Nephron (organoid): ENCODE measurements around the gene USP20.

Source experiments
- H3K27ac Mint-ChIP-seq, 3 experiments: 2 replicates each; pipeline ENCODE4 v1.8.0; 2020; ENCODE audit warnings: mixed read lengths in 3 of 3, mild to moderate bottlenecking in 2 of 3, moderate library complexity in 1 of 3
- H3K27me3 Mint-ChIP-seq: 2 replicates; pipeline ENCODE4 v1.8.0; 2021; ENCODE audit warnings: low read depth, mild to moderate bottlenecking, moderate library complexity, mixed read lengths
- H3K36me3 Mint-ChIP-seq: 2 replicates; pipeline ENCODE4 v1.8.0; 2020; ENCODE audit warnings: low read depth, mixed read lengths
- H3K4me1 Mint-ChIP-seq: 2 replicates; pipeline ENCODE4 v1.8.0; 2020; ENCODE audit warnings: mixed read lengths
- H3K4me3 Mint-ChIP-seq, 3 experiments: 2 replicates each; pipeline ENCODE4 v1.8.0; 2020; ENCODE audit warnings: mild to moderate bottlenecking in 3 of 3, mixed read lengths in 3 of 3, moderate library complexity in 2 of 3
- H3K9me3 Mint-ChIP-seq: 2 replicates; pipeline ENCODE4 v1.8.0; 2020; ENCODE audit warnings: mixed read lengths
- TF ChIP-seq, protein P1 (sequence below), 3 experiments: fragments of 200-600 bp; sonication (generic); IDR thresholded peaks; one replicate each; pipeline ENCODE4 v1.5.0; 2021; ENCODE audit warnings: antibody characterized with exemption in 3 of 3; ENCODE audit not compliant: unreplicated experiment in 3 of 3

Gene USP20

DNA sequence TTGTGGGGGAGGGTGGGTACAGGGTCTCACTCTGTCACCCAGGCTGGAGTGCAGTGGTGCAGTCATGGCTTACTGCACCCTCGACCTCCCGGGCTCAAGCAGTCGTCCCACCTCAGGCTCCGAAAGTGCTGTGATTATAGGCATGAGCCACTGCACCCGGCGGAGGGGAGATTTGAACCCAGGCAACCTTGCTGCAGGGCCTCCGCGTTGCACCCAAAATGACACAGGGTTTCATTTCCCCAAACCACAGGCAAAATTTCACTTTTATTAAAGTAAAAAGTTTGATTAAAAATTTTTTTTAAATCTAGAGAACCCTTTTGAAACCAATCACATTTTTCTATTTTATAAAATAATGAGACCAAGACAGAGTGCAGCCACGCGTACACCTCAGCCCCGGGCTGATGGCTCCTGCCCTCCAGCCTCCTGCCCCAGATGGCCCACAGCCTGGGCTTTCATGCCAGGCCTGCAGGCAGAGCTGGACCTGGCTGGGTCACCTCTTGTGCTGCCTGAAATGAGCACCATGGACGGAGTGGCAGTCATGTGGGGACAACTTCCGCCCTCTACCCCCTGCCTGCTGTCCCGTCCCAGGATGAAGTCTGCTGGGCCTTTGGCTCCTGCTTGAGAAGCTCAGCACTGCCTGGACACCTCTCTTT is 30.5 kb downstream of the USP20 start:
- peaks cover 5% of the 10 kb centered on the region for H3K27me3 Mint-ChIP-seq
- no peak overlapping the region for H3K27ac Mint-ChIP-seq
- TF ChIP-seq, protein P1, sequence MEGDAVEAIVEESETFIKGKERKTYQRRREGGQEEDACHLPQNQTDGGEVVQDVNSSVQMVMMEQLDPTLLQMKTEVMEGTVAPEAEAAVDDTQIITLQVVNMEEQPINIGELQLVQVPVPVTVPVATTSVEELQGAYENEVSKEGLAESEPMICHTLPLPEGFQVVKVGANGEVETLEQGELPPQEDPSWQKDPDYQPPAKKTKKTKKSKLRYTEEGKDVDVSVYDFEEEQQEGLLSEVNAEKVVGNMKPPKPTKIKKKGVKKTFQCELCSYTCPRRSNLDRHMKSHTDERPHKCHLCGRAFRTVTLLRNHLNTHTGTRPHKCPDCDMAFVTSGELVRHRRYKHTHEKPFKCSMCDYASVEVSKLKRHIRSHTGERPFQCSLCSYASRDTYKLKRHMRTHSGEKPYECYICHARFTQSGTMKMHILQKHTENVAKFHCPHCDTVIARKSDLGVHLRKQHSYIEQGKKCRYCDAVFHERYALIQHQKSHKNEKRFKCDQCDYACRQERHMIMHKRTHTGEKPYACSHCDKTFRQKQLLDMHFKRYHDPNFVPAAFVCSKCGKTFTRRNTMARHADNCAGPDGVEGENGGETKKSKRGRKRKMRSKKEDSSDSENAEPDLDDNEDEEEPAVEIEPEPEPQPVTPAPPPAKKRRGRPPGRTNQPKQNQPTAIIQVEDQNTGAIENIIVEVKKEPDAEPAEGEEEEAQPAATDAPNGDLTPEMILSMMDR (IDR thresholded peaks at IDR 0.05; ENCODE audit: unreplicated experiment in 3 of 3) = no peak
- peaks cover 36% of the 10 kb centered on the region for H3K36me3 Mint-ChIP-seq
- H3K9me3 Mint-ChIP-seq = no peaks in the 10 kb centered on the region
- no peaks in the 10 kb centered on the region for H3K4me1 Mint-ChIP-seq
- H3K4me3 Mint-ChIP-seq = no peak overlapping the region

DNA sequence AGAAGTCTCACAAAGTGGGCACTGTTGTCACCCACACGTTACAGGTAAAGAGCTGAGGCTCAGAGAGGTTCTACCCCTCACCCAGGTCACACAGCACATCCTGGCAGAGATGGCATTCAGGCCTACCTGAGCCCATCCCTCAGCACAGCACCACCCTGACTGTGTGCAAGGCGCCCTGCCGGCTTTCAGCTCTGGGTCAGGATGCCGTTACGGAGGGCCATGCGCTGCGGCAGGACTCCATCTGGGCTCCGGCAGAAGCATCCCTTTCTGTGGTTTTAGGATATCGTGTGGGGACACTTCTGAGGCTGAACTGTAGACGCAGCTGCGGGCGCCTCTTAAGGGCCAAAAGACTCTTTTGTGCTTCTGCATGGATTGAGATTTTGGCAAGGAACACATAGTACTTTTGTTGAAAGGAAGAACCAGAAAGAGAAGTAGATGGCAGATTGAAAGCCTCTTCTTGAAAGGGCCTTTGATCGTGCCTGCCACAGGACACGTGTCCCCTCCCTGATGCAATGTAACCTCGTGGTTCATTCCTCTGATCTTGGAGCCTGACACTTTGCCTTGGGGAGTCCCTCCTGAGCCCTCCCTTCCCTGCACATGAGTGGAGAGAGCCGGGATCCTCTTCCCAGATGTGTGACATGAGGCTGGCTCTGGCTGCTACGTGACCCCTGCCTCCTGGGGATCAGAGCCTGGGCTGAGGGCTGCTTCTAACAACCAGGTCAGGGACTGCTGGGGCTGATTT is 31.3 kb downstream of the USP20 start:
- Mint-ChIP-seq H3K9me3 (no peaks in the 10 kb centered on the region), H3K4me1 (no peaks in the 10 kb centered on the region), H3K27me3 (peaks cover 5% of the 10 kb centered on the region), H3K36me3 (peaks cover 35% of the 10 kb centered on the region), H3K4me3 (no peak overlapping the region), H3K27ac (no peak overlapping the region)
- TF ChIP-seq, protein P1 (IDR thresholded peaks at IDR 0.05; ENCODE audit: unreplicated experiment in 3 of 3) = no peak

DNA sequence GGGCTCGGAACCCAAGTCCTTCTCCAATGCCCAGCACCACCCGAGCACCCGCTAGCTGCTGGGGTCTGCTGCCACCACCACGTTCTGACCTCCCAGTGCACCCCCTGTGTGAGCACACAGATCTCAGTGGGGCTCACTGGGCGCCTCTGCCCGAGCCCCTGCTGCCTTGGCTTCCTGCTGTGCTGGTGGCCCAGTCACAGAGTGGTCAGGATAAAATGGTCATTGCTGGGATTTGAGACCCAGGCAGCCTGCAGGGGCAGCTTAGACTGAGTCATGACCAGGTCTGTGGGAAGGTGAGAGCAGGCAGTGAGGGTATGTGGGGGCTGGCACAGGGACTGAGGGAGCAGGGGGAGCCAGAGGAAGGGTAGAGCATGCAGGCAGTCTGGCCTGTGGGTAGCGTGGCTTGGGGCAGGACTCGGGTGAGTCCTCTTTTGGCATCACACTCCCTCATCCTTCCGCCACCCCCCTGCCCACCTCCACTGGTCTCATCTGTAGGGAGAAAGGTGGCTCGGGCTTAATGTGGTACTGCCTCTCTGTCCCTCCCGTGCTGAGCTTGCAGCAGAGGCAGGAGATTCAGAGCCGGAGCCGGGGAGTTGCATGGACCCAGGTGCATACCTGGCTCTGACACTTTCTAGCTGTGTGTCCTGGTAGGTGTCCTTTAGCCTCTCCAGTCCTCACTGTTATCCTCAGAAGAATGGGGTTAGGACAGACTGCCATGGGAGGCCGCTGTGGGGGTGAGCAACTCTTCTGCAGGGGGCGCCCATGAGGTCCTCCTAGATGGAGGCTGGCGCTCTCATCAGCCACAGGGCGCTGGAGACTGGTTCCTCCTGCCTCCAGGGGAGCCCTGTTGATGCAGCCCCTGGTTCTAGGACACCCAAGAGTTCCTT is 32.1 kb downstream of the USP20 start:
- H3K27ac Mint-ChIP-seq = no peak overlapping the region
- H3K27me3 Mint-ChIP-seq = peaks cover 5% of the 10 kb centered on the region
- no peaks in the 10 kb centered on the region for H3K4me1 Mint-ChIP-seq
- H3K4me3 Mint-ChIP-seq = no peak overlapping the region
- peaks cover 29% of the 10 kb centered on the region for H3K36me3 Mint-ChIP-seq
- no peaks in the 10 kb centered on the region for H3K9me3 Mint-ChIP-seq
- TF ChIP-seq, protein P1 (IDR thresholded peaks at IDR 0.05; ENCODE audit: unreplicated experiment in 3 of 3) = no peak

DNA sequence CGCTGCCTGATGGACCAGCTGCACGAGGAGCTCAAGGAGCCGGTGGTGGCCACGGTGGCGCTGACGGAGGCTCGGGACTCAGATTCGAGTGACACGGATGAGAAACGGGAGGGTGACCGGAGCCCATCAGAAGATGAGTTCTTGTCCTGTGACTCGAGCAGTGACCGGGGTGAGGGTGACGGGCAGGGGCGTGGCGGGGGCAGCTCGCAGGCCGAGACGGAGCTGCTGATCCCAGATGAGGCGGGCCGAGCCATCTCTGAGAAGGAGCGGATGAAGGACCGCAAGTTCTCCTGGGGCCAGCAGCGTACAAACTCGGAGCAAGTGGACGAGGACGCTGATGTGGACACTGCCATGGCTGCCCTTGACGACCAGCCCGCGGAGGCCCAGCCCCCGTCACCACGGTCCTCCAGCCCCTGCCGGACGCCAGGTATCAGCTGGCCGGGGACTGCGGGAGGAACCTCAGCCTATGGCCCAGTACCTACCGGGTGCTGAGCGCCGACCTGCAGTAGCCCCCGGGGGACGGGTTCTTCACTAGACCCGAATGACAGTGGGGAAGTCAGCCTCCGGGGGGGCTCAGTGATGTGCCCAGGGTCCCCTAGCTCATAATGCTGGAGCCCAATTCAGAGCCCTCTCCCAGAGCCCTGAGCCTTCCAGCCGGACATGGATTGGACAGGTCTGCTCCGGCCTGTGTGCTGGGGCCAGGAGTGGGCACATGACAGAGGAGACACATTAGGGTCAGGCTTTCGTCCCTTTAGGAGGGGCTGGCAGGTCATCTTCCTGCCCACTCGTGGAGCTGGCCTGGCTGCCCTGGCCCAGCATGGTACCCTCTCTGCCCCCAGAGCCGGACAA is 33.0 kb downstream of the USP20 start:
- Mint-ChIP-seq H3K4me3 (no peak overlapping the region), H3K36me3 (peaks cover 26% of the 10 kb centered on the region), H3K27me3 (peaks cover 5% of the 10 kb centered on the region), H3K9me3 (no peaks in the 10 kb centered on the region), H3K27ac (no peak overlapping the region), H3K4me1 (no peaks in the 10 kb centered on the region)
- TF ChIP-seq, protein P1 (IDR thresholded peaks at IDR 0.05; ENCODE audit: unreplicated experiment in 3 of 3) = no peak

DNA sequence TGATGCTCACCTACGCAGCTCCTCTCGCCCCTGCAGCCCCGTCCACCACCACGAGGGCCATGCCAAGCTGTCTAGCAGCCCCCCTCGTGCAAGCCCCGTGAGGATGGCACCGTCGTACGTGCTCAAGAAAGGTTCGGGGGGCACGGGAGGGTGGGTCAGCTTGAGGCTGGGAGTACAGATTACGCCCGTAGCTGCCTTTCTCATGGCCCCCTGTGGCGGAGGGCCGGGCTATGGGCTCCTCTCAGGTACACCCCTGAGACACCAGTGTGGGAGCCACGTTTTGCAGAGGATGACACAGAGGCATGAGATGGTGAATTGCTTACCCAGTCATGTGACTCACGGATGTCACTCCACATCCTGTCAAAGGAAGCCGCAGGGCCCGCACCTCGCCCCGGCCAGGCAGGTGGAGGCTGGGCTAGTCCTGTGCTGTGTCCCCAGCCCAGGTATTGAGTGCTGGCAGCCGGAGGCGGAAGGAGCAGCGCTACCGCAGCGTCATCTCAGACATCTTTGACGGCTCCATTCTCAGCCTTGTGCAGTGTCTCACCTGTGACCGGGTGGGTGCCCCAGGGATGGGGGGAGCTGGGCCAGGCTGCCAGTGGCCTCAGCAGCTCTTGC is 33.7 kb downstream of the USP20 start:
- Mint-ChIP-seq H3K27me3 (no peaks in the 10 kb centered on the region), H3K4me1 (peaks cover 3% of the 10 kb centered on the region), H3K9me3 (no peaks in the 10 kb centered on the region), H3K27ac (no peak overlapping the region), H3K36me3 (peaks cover 21% of the 10 kb centered on the region), H3K4me3 (no peak overlapping the region)
- TF ChIP-seq, protein P1 (IDR thresholded peaks at IDR 0.05; ENCODE audit: unreplicated experiment in 3 of 3) = no peak
